Stimulated activated naive CD8-positive, alpha-beta T cell treated with anti-CD3 and anti-CD28 coated beads, Interleukin-15, Interleukin-2, amounts not matched to agents 100 U/mL and 50 U/mL, for 24 hours (primary cell): Measurements from ENCODE around the gene C16orf96.

Experiments used
- ATAC-seq: fragments of 150-1000 bp; cut with Tn5 transposase; one replicate; pipeline ENCODE4 v1.10.0; 2021
- DNase-seq: peaks from one replicate; pipeline ENCODE4 v3.0.0; 2021

The C16orf96 gene

DNA sequence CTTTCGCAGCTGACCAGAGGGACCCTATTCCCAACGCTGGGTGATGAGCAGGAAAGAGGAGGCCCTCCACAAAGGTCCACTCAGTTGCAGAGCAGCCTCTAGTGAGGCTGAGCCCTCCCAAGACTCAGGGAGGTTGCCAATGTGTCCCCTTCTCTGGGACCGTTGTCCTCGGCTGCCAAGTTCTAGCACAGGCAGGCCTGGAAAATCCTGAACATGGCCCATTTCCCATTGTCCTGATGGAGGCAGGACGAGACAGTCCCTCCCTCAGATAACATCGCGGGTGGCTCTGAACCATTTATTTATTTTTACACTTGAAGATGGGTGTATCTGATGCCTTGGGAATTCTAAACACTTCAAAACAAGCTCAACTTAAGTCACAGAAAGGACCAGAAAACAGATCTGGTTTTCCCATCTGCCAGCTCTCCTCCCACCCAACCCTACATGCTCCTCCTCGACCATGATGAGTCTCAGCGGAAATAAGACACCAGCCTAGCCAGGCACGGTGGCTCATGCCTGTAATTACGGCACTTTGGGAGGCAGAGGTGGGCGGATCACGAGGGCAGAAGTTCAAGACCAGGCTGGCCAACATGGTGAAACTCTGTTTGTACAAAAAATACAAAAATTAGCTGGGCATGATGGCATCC lies 30.4 kb upstream of the C16orf96 start:
- no peak for DNase-seq

GRCh38 chr16:4529085-4530060 lies 26.8 kb upstream of the C16orf96 start:
- DNase-seq (no peak), ATAC-seq (peak; percentile 83)

More for the DNA sequence above, 30.4 kb upstream of the C16orf96 start:
- no peak for ATAC-seq

- DNase-seq (no peak), ATAC-seq (no peak)
These were observed 24.3 kb upstream of the C16orf96 start for GRCh38 chr16:4531811-4532210.

- ATAC-seq (no peak), DNase-seq (no peak)
These were observed 23.9 kb upstream of the C16orf96 start for GRCh38 chr16:4532238-4532637.

GRCh38 chr16:4533490-4533889 lies 22.6 kb upstream of the C16orf96 start:
- no peak for ATAC-seq
- DNase-seq = no peak

GRCh38 chr16:4534151-4534790 lies 21.9 kb upstream of the C16orf96 start:
- DNase-seq (no peak), ATAC-seq (no peak)

DNA sequence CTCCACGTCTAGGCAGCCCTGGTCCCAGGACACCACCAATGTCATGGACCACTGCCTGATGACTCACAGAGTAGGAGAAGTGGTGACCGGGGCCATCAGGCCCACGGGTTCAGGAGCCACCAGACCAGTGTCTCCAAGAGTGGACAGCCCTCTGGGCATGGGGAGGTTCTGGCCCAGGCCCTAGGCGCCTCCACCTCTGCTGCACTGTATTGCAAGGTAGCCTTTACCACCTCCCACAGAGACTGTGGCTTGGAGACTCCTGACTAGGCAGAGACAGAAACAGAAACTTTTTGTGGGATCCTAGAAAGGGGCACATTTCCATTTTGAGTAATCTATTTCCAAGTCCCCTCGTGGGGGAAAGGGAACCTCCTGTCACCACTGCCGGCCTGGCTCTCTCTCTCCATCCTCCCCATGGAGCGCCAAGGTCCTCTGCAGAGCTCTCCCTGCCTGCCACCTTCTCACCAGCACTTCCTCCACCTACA lies 20.5 kb upstream of the C16orf96 start:
- ATAC-seq = peak; percentile 78
- DNase-seq = peak; percentile 55

DNA sequence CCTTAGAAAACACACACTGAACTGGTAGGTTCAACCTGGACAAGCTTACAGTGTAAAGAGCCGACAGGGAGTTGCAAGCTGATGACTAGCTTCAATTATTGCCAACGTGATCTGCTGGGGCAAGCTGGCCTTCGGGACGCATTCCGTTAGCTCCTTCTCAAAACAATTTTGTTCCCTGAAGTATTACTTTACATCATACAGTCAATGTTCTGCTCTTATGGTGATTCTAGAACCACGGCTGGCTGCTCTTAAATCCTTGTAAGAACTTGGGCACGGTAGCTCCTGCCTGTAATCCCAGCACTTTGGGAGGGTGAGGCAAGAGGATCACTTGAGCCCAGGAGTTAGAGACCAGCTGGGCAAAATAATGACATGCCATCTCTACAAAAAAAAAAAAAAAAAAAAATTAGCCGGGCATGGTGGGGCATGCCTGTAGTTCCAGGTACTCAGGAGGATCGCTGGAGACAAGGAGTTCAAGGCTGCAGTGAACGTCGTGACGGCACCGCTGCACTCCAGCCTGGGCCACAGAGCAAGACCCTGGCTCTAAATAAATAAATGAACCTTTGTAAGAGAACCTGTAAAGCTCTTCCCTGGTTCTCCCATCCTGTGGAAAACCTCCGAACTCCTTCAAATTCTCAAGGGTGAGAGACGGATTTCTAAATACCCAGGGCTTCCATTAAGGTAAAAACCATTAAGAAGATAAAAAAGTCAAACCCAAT lies 19.6 kb upstream of the C16orf96 start:
- ATAC-seq = no peak
- no peak for DNase-seq

DNA sequence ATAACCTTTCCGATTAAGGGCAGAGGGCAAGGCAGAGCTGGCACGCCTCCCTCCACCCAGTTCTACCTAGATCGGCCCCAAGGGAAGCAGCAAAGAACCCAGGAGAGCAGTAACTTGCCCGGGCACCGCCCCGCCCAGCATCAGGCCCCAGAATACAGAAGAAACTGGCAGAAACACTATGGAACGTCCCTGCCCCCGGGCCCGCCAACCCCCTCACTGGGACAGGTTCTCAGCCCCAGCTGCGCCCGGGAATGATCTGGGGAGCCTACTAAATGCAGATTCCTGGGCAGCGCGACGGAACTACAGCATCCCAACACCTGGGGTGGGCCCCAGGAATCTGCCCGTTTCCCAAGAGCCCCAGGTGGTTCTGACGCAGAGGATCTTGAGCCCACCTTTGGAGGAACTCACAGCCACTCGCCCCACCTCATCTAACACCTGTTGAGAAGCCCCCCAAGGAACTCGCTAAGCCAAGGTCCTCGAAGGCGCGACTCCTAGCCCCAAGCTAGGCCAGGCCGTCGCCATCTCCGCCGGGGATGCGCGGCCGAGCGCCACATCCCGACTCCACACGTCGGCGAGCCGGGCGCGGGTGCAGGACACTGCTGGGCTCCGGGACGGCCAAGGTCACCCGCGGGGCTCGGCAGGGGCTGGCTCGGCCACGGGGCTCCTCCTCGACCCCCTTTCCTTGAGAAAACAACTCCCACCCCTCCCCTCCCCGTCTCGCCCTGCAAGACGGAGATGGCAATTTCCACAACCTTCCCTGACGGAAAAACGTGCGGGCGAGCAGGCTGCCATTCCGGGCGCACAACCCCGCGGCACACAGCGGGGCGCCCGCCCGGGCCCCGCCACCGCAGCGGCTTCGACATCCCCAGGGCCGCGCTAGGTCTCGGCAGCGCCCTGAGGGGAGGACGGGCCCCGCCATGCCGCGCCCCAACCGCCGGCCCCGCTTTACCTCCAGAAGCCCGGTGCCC lies 18.5 kb upstream of the C16orf96 start:
- peak; percentile 27 for DNase-seq
- peak; percentile 22 for ATAC-seq

DNA sequence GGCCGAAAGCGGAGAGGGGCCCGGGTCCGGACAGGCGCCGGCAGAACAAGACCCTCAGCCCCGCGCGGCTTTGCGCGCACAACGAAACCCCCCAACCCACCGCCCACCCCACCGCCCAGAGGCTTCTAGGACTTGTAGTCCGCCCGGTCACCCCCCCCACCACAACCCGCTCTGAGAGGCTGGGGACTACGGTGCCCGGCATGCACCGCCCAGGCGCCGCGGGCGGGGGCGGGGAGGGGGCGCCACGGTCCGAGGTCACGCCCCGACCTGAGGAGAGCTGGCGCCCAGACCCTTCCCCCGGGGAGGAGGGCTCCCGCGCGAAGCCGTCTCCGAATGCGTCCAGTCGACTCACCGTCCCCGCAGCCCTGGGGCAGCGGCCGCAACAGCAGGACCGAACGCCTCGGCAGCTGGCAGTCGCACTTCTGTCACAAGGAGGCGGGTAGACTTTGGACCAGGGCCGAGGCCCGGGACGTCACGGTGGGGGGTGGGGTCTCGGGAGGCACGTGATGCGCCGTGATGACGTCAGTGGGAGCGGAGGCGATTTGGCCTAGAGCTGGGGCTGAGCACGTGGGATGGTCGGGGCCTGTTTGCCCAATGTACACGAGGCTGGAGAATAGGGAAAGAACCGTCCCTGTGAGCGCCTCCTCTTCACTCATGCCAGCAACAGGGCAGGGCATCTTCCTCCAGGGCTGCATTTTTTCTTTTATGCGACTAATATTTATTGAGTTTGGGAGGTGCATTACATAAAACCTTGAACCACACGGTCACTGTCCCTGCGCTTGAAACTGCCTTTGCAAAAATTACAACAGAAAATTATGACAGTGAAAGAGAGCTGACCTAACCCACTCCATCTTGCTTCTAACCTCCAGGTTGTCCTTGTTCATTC lies 17.5 kb upstream of the C16orf96 start, which contains the start of gene CDIP1:
CDIP1 (minus strand) TSS at position 424 of the 886 bp plus-strand sequence. CDS start 24,643 bp downstream, outside the sequence.
- peak; percentile 98 for DNase-seq
- peak; percentile 77 for ATAC-seq

DNA sequence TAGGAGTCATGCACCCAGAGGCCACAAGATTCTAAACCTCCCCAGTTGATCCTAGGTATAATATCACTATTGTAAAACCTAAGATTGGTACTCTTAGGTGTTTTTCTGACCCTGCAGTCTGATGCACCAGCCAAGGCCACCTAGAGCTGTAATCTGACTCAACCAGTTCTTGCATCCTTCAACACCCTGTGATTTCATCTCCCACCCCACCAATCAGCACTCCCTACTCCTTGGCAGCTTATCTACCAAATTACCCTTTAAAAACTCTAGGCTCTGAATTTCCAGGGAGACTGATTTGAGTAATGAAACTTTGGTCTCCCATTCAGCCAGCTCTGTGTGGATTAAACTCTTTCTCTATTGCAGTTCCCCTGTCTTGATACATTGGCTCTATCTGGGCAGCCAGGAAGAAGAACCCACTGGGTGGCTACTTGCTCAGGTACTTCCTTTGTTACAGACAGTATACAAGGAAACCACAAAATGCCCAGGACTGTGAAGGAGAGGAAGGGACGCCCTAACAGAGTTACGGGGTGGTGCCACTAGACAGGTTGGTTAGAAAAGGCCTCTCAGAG lies 16.3 kb upstream of the C16orf96 start:
- no peak for DNase-seq
- ATAC-seq = no peak

GRCh38 chr16:4544473-4544872 lies 11.7 kb upstream of the C16orf96 start:
- no peak for ATAC-seq

DNA sequence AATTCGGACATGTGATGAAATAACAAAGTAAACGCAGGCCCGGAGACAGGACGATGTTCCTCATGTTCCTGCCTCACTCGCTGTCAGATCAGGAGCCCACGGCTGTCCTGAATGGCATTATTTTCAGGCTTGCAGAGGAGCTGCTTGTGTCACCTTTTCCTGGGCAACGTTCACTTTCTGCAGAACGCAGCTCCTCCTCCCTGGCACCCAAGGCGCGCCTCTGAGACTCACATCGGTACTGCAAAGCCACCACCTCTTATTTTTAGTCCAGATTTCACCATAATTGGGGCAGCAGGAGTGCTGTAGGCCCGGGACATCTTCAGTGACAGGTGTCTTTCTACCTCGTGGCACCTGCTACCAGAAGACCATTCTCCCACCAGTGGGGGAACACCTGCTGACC lies 8.0 kb upstream of the C16orf96 start:
- DNase-seq (no peak), ATAC-seq (no peak)

More at GRCh38 chr16:4544473-4544872, 11.7 kb upstream of the C16orf96 start:
- DNase-seq = no peak

DNA sequence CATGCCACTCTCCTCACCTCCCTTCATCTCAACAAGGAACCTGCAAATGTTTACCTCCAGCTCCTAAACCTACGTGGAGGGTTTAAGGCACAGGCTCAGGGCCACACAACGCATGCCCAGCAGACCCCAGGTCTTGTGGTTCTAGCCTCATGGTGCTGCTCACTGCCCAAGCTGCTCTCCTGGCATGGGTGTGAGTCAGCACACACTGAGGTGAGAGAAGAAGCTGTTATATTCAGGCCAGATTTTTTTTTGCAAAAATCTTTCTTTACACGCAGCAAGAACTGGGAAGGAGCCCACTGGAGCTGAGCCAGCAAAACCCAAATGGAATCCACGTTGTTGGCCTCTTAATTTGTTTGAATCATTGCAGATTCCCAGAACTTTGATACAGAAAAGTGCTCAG lies 5.5 kb upstream of the C16orf96 start:
- ATAC-seq = no peak
- DNase-seq = no peak

DNA sequence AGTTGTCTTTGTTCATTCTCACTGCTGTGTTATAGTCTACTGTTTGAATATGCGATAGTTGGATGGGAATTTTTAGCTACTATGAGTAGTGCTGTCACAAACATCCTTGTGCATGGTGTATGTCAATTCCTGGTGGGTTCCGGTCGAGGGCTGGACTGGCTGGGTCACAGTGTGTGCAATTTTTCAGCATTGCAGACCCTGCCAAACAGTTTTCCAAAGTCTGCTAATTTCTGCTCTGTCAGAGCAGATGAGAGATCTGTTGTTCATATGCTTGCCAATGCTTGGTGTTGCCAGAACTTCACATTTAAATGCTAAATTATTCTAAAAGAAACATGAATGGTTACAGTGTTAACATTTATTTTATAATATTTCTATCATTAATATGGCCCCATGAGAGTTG lies 3.6 kb upstream of the C16orf96 start:
- ATAC-seq (no peak), DNase-seq (no peak)

DNA sequence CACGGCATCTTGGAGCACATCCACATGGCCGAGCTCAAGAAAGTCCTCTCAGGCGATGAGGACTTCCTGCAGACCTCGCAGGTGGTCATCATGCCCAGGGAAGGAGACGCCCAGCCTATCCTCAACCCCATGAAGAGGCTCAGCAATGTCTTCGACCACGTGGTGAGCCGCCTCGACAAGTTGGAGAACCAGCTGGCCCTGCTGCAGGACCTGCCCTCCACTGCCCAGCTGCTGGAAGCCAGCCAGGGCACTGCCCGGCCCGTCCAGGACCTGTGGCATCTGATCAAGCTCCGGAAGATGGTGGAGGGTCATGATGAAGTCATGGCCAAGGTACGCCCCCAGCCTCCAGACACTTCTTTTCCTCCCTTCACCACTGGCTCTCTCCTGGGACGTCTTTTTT lies 440 bp downstream of the C16orf96 start:
- ATAC-seq (no peak), DNase-seq (no peak)

DNA sequence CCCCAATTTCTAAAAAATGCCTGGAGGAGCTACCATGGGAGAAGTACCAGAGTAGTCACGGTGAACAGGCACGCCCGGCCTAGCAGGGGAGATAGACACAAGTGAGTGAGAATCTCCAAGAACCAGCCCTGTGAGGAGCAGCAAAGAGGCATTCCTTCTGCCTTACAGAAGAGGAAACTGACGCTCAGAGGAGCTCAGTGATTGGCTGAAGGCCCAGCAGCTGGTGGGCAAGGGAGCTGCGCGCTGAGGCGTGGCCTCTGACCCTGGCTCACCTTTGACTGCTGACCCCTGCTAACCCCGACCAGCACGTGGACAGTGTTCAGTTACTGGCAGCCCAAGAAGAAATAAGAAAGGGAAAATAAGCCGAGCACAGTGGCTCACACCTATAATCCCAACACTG lies 1.8 kb downstream of the C16orf96 start:
- DNase-seq (no peak), ATAC-seq (no peak)

DNA sequence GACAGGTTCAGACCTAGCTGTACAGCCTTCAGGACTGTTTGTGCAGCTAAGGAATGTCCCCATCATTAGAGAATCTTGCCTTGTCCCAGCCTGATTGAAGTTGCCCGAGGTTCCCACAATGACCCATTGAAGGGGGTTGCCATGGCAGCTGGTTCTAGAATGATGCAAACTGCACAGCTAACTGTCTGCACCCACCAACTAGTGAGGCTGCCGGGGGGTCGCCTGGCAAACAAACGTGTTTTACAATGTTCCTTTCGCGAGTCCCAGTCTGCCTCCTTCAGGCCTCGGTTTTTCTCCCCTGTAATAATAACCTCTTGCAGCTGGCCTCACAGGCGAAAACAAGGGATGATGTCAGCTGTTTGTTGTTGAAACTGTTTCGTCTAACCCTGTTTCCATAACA lies 5.5 kb downstream of the C16orf96 start:
- DNase-seq (no peak), ATAC-seq (no peak)

DNA sequence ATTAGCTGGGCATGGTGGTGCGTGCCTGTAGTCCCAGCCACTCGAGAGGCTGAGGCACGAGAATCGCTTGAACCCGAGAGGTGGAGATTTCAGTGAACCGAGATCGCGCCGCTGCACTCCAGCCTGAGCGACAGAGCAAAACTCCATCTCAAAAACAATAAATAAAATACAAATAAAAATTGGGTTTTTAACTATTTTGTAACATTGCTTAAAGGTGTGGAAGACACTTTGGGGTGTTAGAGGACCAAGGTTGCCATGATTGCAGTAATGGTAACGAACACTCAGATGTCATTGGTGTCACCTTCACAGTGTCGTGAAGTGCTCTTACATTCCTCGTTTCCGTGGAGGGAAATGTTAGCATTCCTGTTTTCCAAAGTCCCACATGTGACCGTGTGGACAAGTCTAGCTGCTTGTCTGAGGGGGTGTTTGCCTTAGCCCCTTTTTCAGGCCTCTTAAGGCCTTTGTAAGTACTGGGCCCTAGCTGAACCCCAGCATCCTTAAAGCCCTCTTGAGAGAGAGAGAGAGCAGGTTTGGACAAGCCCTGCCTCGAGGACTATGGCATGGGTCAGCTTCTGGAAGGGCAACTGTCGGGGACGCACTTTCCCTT lies 8.6 kb downstream of the C16orf96 start:
- no peak for DNase-seq
- no peak for ATAC-seq
